H1 (cell line): ENCODE results near the gene KRTAP5-1. TPM values are rescaled to one million over a fixed set of nuclear protein-coding genes. Genes with fewer than 3 reads are reported as not detected.

ENCODE experiments used
- FOSL1 ChIP-seq: IDR thresholded peaks from 2 replicates; pipeline ENCODE4 v1.6.1; 2011; ENCODE audit warnings: mild to moderate bottlenecking, low read depth, low read length, moderate library complexity; ENCODE audit not compliant: insufficient read depth
- SIX5 ChIP-seq: IDR thresholded peaks from 2 replicates; pipeline ENCODE4 v1.6.1; 2011; ENCODE audit warnings: mild to moderate bottlenecking, low read depth, low read length
- polyA plus RNA-seq, 7 experiments: library from polyadenylated mRNA; depleted of rRNA in 3 of 7; stranded (reverse) in 5 of 7; unstranded in 2 of 7; fragments of >200 nt in 5 of 7; fragments of 200-250 nt in 2 of 7; gene quantifications; 1 replicate in 5 of 7; 2 replicates in 1 of 7; 4 replicates in 1 of 7; pipeline versions ENCODE4 v1.2.1 to v1.2.3, GENCODE V29; 2011 to 2013; ENCODE audit warnings: missing spikeins in 2 of 7, mixed read lengths in 2 of 7
- total RNA-seq: library from RNA; stranded (reverse); fragmentation: NEBNext Ultra II Directional; extraction: Animal tissue kit (Norgen Biotek cat#: 25700); gene quantifications from 2 replicates; pipeline ENCODE4 v1.2.1, GENCODE V29; 2021
- TF ChIP-seq, protein P1 (sequence below): IDR thresholded peaks from 2 replicates; pipeline ENCODE4 v1.6.1; 2011; ENCODE audit warnings: low read length, improper control_type of control experiment

KRTAP5-1 gene
- total and polyA plus RNA-seq, 2 of the 8 experiments (the other 6 are each of a cell fraction or from before 2014, with no cell fraction given): not detected

DNA sequence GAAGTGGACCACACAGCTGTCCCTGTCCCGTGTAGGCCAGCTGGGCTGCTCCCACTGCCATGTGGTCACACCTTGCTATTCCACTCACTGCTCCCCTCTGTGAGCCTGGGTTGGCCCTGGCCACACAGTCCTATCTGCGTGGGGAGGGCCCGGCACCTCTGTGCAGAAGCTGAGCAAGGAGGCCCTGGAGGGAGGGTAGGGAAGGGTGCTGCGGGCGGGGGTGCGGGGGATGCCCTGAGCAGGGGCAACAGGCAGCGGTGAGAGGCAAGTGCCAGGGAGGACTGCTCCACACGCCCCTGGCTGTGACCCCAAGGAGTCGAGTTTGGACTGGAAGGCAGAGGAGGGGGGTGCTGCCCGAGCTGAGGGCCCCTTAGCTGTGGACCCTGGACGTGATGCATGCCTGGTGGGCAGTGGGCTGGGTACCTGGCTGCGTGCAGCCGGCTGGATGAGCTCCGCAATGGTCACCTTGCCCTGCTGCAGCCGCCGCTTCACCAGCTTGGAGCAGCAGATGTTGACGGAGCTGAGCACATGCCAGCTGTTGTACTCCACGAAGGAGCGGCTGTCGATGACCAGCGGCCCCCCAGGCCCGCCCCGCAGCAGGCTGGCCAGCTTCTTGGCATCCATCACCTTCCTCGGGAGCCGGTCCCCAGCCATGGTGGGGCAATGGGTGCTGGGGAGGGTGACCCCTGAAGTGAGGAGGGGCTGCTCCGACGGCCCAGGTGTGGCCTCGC lies 19.7 kb downstream of the KRTAP5-1 start (continued):
- TF ChIP-seq, protein P1, sequence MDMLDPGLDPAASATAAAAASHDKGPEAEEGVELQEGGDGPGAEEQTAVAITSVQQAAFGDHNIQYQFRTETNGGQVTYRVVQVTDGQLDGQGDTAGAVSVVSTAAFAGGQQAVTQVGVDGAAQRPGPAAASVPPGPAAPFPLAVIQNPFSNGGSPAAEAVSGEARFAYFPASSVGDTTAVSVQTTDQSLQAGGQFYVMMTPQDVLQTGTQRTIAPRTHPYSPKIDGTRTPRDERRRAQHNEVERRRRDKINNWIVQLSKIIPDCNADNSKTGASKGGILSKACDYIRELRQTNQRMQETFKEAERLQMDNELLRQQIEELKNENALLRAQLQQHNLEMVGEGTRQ: no peak
- TF ChIP-seq FOSL1 (no peak), SIX5 (no peak)
